ENCODE data around the gene ZFHX2. TPM values are rescaled to one million over a fixed set of nuclear protein-coding genes. Genes with fewer than 3 reads are reported as not detected.

The ZFHX2 gene
- total and polyA plus RNA-seq, 2 of the 13 experiments (the other 11 are each of a cell fraction or from before 2014, with no cell fraction given): 0.17 to 0.44 TPM

- TF ChIP-seq GMEB1 (CRISPR knock-in tag; IDR thresholded peaks at IDR 0.05; ENCODE audit: borderline replicate concordance) (peak; percentile 83), NR2F6 (IDR thresholded peaks at IDR 0.05) (peak; percentile 54; the same call in 1 of the 2 replicates), NR2F6 (CRISPR knock-in tag; IDR thresholded peaks at IDR 0.05) (peak; percentile 85), ZBTB7B (CRISPR knock-in tag; IDR thresholded peaks at IDR 0.05) (peak; percentile 81), MBNL3 (CRISPR knock-in tag; conservative IDR thresholded peaks at IDR 0.05) (no peak), REL (CRISPR knock-in tag; conservative IDR thresholded peaks at IDR 0.05) (peak; percentile 86; the same call in 1 of the 2 replicates), ZNF580 (CRISPR knock-in tag; IDR thresholded peaks at IDR 0.05; ENCODE audit: borderline replicate concordance, low read depth) (peak; percentile 86), MIER3 (CRISPR knock-in tag; IDR thresholded peaks at IDR 0.05; ENCODE audit: borderline replicate concordance) (peak; percentile 87; the same call in 1 of the 2 replicates), ZBTB33 (CRISPR knock-in tag; IDR thresholded peaks at IDR 0.05) (no peak; the same call in none of the 2 replicates), AGO1 (IDR thresholded peaks at IDR 0.05; ENCODE audit: low read depth, low read length, poor library complexity, severe bottlenecking) (peak; percentile 92), MEIS2 (CRISPR knock-in tag; IDR thresholded peaks at IDR 0.05) (peak; percentile 88), REXO4 (CRISPR knock-in tag; IDR thresholded peaks at IDR 0.05; ENCODE audit: borderline replicate concordance) (no peak), ZNF235 (CRISPR knock-in tag; IDR thresholded peaks at IDR 0.05; ENCODE audit: borderline replicate concordance) (peak; percentile 70; the same call in 1 of the 2 replicates), ZNF678 (CRISPR knock-in tag; IDR thresholded peaks at IDR 0.05) (peak; percentile 89; the same call in 1 of the 2 replicates), ZNF253 (CRISPR knock-in tag; IDR thresholded peaks at IDR 0.05; ENCODE audit: borderline replicate concordance) (peak; percentile 89; the same call in 1 of the 2 replicates), ZNF576 (CRISPR knock-in tag; IDR thresholded peaks at IDR 0.05) (no peak), ISL2 (CRISPR knock-in tag; IDR thresholded peaks at IDR 0.05) (peak; percentile 36), ZFP82 (CRISPR knock-in tag; IDR thresholded peaks at IDR 0.05; ENCODE audit: borderline replicate concordance) (no peak), ATF7 (IDR thresholded peaks at IDR 0.05) (no peak), ATF7 (CRISPR knock-in tag; IDR thresholded peaks at IDR 0.05) (peak; percentile 84; the same call in 1 of the 2 replicates), ZNF256 (CRISPR knock-in tag; conservative IDR thresholded peaks at IDR 0.05) (no peak), ZNF496 (CRISPR knock-in tag; IDR thresholded peaks at IDR 0.05; ENCODE audit: insufficient replicate concordance) (no peak), MTF1 (CRISPR knock-in tag; IDR thresholded peaks at IDR 0.05) (no peak), MXD3 (CRISPR knock-in tag; IDR thresholded peaks at IDR 0.05) (peak; percentile 94), KAT8 (CRISPR knock-in tag; IDR thresholded peaks at IDR 0.05) (peak; percentile 98), MLLT10 (CRISPR knock-in tag; IDR thresholded peaks at IDR 0.05) (no peak)
Observed at GRCh38 chr14:23567186-23568020, 15.8 kb upstream of the ZFHX2 start, which contains the start of gene AP1G2 (continued).

All from HepG2 (cell line).